ENCODE results near the gene DLG5. TPM values are rescaled to one million over a fixed set of nuclear protein-coding genes. Genes with fewer than 3 reads are reported as not detected.
A peak's percentile ranks its signal among the peaks of the same experiment; 100 is the strongest.

Gene DLG5
- total and polyA plus RNA-seq, 9 of the 15 experiments (the other 6 are each of a cell fraction or from before 2014, with no cell fraction given) = 1.4 to 26.8 (median 11.2) TPM

DNA sequence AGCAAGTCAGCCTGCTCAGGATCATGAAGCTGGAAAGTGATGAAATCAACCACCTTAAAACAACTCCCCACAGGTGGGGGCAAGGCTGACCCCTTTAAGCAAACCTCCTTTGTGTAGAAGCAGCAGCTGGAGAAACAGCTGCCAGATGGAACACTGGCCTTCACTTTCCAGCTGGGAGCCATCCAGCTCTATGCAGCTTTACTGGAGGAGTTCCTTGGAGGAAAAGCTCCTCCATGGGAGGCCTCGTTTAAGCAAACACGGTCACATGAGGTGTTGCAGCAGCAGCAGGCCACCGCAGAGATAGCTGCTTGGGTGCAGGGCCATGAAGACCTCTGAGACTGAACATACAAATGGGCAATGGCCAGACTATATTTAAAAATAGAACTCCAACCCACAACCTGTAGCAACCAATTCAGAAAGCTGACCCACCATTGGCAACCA, 13.0 kb upstream of the DLG5 start (continued):
- TF ChIP-seq CBX8 (IDR thresholded peaks at IDR 0.05; ENCODE audit: borderline replicate concordance, extremely low read depth, low read depth, low read length, poor library complexity, severe bottlenecking) (no peak), RFX7 (CRISPR knock-in tag; IDR thresholded peaks at IDR 0.05) (no peak), GATAD2A (IDR thresholded peaks at IDR 0.05) (no peak), BRF1 (IDR thresholded peaks at IDR 0.05; ENCODE audit: borderline replicate concordance, extremely low read depth, insufficient read length) (no peak), GTF2E2 (tag; IDR thresholded peaks at IDR 0.05) (peak; percentile 43; the same call in 1 of the 2 replicates), U2AF2 (optimal IDR thresholded peaks at IDR 0.05; ENCODE audit: low read depth, low read length) (no peak), SREBF2 (CRISPR knock-in tag; IDR thresholded peaks at IDR 0.05) (no peak), MYBL2 (IDR thresholded peaks at IDR 0.05; ENCODE audit: low read depth) (no peak), MYBL2 (CRISPR knock-in tag; IDR thresholded peaks at IDR 0.05; ENCODE audit: borderline replicate concordance) (no peak), GTF3C2 (IDR thresholded peaks at IDR 0.05; ENCODE audit: borderline replicate concordance, extremely low read depth, insufficient read length) (no peak), CCNT2 (IDR thresholded peaks at IDR 0.05; ENCODE audit: borderline replicate concordance, extremely low read depth, insufficient read length, low read depth, low read length) (no peak), ZNF41 (CRISPR knock-in tag; conservative IDR thresholded peaks at IDR 0.05) (no peak), SRSF9 (IDR thresholded peaks at IDR 0.05; ENCODE audit: borderline replicate concordance, low read depth, low read length) (no peak), SNIP1 (IDR thresholded peaks at IDR 0.05; ENCODE audit: low read depth) (no peak), ZNF134 (CRISPR knock-in tag; conservative IDR thresholded peaks at IDR 0.05) (no peak), ZNF583 (CRISPR knock-in tag; IDR thresholded peaks at IDR 0.05) (peak; percentile 35; the same call in 1 of the 2 replicates), TAF9B (IDR thresholded peaks at IDR 0.05; ENCODE audit: partially characterized antibody) (no peak), ZC3H4 (CRISPR knock-in tag; IDR thresholded peaks at IDR 0.05; ENCODE audit: borderline replicate concordance) (no peak), YBX1 (IDR thresholded peaks at IDR 0.05) (no peak)
- TF ChIP-seq, protein P1, sequence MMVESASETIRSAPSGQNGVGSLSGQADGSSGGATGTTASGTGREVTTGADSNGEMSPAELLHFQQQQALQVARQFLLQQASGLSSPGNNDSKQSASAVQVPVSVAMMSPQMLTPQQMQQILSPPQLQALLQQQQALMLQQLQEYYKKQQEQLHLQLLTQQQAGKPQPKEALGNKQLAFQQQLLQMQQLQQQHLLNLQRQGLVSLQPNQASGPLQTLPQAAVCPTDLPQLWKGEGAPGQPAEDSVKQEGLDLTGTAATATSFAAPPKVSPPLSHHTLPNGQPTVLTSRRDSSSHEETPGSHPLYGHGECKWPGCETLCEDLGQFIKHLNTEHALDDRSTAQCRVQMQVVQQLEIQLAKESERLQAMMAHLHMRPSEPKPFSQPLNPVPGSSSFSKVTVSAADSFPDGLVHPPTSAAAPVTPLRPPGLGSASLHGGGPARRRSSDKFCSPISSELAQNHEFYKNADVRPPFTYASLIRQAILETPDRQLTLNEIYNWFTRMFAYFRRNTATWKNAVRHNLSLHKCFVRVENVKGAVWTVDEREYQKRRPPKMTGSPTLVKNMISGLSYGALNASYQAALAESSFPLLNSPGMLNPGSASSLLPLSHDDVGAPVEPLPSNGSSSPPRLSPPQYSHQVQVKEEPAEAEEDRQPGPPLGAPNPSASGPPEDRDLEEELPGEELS (CRISPR knock-in tag; IDR thresholded peaks at IDR 0.05; ENCODE audit: borderline replicate concordance) = no peak
- TF ChIP-seq, protein P2, sequence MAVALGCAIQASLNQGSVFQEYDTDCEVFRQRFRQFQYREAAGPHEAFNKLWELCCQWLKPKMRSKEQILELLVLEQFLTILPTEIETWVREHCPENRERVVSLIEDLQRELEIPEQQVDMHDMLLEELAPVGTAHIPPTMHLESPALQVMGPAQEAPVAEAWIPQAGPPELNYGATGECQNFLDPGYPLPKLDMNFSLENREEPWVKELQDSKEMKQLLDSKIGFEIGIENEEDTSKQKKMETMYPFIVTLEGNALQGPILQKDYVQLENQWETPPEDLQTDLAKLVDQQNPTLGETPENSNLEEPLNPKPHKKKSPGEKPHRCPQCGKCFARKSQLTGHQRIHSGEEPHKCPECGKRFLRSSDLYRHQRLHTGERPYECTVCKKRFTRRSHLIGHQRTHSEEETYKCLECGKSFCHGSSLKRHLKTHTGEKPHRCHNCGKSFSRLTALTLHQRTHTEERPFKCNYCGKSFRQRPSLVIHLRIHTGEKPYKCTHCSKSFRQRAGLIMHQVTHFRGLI (CRISPR knock-in tag; IDR thresholded peaks at IDR 0.05) = no peak
- TF ChIP-seq, protein P3, sequence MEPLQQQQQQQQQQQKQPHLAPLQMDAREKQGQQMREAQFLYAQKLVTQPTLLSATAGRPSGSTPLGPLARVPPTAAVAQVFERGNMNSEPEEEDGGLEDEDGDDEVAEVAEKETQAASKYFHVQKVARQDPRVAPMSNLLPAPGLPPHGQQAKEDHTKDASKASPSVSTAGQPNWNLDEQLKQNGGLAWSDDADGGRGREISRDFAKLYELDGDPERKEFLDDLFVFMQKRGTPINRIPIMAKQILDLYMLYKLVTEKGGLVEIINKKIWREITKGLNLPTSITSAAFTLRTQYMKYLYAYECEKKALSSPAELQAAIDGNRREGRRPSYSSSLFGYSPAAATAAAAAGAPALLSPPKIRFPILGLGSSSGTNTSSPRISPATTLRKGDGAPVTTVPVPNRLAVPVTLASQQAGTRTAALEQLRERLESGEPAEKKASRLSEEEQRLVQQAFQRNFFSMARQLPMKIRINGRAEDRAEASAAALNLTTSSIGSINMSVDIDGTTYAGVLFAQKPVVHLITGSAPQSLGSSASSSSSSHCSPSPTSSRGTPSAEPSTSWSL (CRISPR knock-in tag; IDR thresholded peaks at IDR 0.05; ENCODE audit: borderline replicate concordance) = no peak
